ENCODE measurements around the gene OTOA. TPM values are rescaled to one million over a fixed set of nuclear protein-coding genes. Genes with fewer than 3 reads are reported as not detected.

Gene OTOA
- total RNA-seq, 2 donors from 2014 or later = 0.26 TPM; not detected in 1

DNA sequence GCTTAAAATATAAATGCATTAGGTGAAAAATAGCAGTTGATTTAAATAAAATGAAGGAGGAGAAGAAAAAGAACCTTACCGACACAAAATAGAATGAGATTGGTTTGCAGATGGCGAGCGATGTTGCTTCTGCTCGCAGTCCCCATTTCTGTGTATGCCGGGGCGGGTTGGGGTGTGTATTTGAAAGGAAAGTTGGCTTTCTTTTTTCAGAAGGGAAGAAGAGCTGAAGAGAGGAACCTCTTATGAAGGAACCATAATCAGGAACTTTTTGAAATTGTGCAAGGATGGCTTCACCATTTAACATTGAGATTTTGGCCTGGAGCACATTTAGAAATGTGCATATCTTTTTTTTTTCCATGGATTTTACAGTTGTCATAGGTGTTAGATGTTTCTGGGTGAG is 11.3 kb upstream of the OTOA start, which contains the start of gene IGSF6:
TSS of gene IGSF6 (minus strand) at position 156 of the 400 bp plus-strand sequence. CDS start at position 146, 10 bp downstream.
- 82 to 95% methylated on average over 6 of the region's 6 CpGs for WGBS, 2 donors
- no peak for DNase-seq
- Histone ChIP-seq H3K27me3 (no peaks in the 10 kb centered on the region), H3K27ac (peak within 1 kb of the TSS in 1 of 4 donors; percentile 46), H3K4me1 (peaks cover 21% of the 10 kb centered on the region), H3K4me3 (no peak within 1 kb of the TSS), H3K9me3 (no peaks in the 10 kb centered on the region), H3K36me3 (replicated peaks in 1 of 2; ENCODE audit: insufficient read depth in 1 of 2, low read depth in 2 of 2) (no peaks in the 10 kb centered on the region)
- intact Hi-C loops (cut with DNase I) = no loop called here
- no peak for ATAC-seq
- TF ChIP-seq POLR2A (IDR thresholded peaks at IDR 0.05) (peak in 1 of 3 donors; percentile 41), CTCF (IDR thresholded peaks at IDR 0.05) (no peak)

- no peak overlapping the region for H3K27ac ChIP-seq
- H3K9me3 ChIP-seq = no peaks in the 10 kb centered on the region
- 59 to 63% methylated on average over 4 to 5 of the region's 5 CpGs for WGBS, 2 donors
- peak; percentile 35 for ATAC-seq
- peaks cover 21% of the 10 kb centered on the region for H3K4me1 ChIP-seq
- DNase-seq = peak; percentile 26 to 70 (median 34)
- no peaks in the 10 kb centered on the region for H3K27me3 ChIP-seq
- H3K4me3 ChIP-seq = no peak overlapping the region
- no peak for TF ChIP-seq POLR2A (IDR thresholded peaks at IDR 0.05)
- no peak for TF ChIP-seq CTCF (IDR thresholded peaks at IDR 0.05)
- intact Hi-C loops (cut with DNase I) = no loop called here
- no peaks in the 10 kb centered on the region for H3K36me3 ChIP-seq (replicated peaks in 1 of 2; ENCODE audit: insufficient read depth in 1 of 2, low read depth in 2 of 2)
These were observed 10.2 kb upstream of the OTOA start for GRCh38 chr16:21653571-21653970.

DNA sequence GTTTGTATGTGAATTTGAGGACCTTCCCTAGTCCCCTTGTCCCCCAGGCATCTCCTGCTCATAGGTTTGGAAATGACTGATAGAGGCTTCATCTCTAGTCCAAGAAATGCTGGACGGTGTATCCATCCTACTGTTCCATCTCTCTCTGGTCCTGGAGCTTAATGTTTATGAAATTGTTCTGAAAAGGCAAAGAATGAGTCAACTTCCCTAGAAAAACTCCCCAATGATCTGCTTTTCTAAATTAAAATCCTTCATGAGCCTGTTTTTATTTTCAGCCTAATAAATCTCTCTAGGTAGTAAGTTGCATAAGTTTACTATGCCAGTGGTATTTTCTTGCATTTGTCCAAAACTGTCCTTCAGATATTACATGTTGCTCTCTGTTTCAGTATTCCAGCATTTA is 9.3 kb upstream of the OTOA start:
- H3K36me3 ChIP-seq (replicated peaks in 1 of 2; ENCODE audit: insufficient read depth in 1 of 2, low read depth in 2 of 2) = no peaks in the 10 kb centered on the region
- H3K27ac ChIP-seq = no peak overlapping the region
- intact Hi-C loops (cut with DNase I) = no loop called here
- no peaks in the 10 kb centered on the region for H3K27me3 ChIP-seq
- WGBS, 2 donors = 94 to 96% methylated on average over 1 of the region's 1 CpG
- no peaks in the 10 kb centered on the region for H3K9me3 ChIP-seq
- ATAC-seq (no peak), DNase-seq (no peak)
- peaks cover 21% of the 10 kb centered on the region for H3K4me1 ChIP-seq
- TF ChIP-seq POLR2A (IDR thresholded peaks at IDR 0.05) (no peak), CTCF (IDR thresholded peaks at IDR 0.05) (no peak)
- no peak overlapping the region for H3K4me3 ChIP-seq

GRCh38 chr16:21654881-21655280 is 8.9 kb upstream of the OTOA start:
- no peak for ATAC-seq
- Histone ChIP-seq H3K4me3 (no peak overlapping the region), H3K27ac (no peak overlapping the region), H3K9me3 (no peaks in the 10 kb centered on the region), H3K4me1 (peaks cover 21% of the 10 kb centered on the region), H3K27me3 (no peaks in the 10 kb centered on the region), H3K36me3 (replicated peaks in 1 of 2; ENCODE audit: insufficient read depth in 1 of 2, low read depth in 2 of 2) (no peaks in the 10 kb centered on the region)
- TF ChIP-seq CTCF (IDR thresholded peaks at IDR 0.05) (no peak), POLR2A (IDR thresholded peaks at IDR 0.05) (no peak)
- DNase-seq = no peak
- intact Hi-C loops (cut with DNase I) = no loop called here
- WGBS, 2 donors = 22 to 31% methylated on average over 2 of the region's 2 CpGs

Measured in body of pancreas (tissue), 4 donors.